NB4 (cell line): ENCODE results near the gene TMEM178B.

Experiments used
- POLR2A ChIP-seq: IDR thresholded peaks from 2 replicates; pipeline ENCODE4 v1.6.1; 2011; ENCODE audit warnings: mild to moderate bottlenecking; ENCODE audit not compliant: insufficient read length; ENCODE audit errors: extremely low read depth
- TF ChIP-seq, protein P1 (sequence below): IDR thresholded peaks from one replicate; pipeline ENCODE4 v1.5.1; 2012; ENCODE audit warnings: low read depth, low read length

GRCh38 chr7:141483044-141483443, 409.2 kb downstream of the TMEM178B start:
- TF ChIP-seq POLR2A: no peak
- TF ChIP-seq, protein P1, sequence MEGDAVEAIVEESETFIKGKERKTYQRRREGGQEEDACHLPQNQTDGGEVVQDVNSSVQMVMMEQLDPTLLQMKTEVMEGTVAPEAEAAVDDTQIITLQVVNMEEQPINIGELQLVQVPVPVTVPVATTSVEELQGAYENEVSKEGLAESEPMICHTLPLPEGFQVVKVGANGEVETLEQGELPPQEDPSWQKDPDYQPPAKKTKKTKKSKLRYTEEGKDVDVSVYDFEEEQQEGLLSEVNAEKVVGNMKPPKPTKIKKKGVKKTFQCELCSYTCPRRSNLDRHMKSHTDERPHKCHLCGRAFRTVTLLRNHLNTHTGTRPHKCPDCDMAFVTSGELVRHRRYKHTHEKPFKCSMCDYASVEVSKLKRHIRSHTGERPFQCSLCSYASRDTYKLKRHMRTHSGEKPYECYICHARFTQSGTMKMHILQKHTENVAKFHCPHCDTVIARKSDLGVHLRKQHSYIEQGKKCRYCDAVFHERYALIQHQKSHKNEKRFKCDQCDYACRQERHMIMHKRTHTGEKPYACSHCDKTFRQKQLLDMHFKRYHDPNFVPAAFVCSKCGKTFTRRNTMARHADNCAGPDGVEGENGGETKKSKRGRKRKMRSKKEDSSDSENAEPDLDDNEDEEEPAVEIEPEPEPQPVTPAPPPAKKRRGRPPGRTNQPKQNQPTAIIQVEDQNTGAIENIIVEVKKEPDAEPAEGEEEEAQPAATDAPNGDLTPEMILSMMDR: no peak
